Measurements from ENCODE around the gene PROX1. TPM values are rescaled to one million over a fixed set of nuclear protein-coding genes. Genes with fewer than 3 reads are reported as not detected.

PROX1 gene
- total and polyA plus RNA-seq, 2 donors from 2014 or later = 0.92 to 6.6 TPM

DNA sequence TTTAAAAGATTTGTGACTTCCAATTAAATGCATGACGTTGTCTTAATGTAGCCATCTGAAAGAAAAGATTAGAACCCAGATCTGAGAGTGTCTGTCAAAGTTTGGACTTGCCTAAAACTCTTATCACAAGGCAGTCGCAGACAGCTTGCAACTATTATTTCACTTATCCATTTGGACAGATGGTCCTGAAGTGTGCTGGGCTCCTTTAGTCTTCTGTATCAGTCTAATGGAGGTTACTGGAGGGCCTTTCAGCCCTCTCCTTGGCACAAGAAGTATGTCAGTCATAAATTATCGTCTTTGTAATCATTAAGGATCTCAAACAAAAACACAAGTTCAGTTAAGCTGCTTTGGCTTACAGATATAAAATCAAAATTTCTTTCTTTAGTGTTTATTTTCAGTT is 15.5 kb downstream of the PROX1 start:
- H3K4me1 ChIP-seq (ENCODE audit: control insufficient read depth in 2 of 3, insufficient read depth in 2 of 3, low read depth in 1 of 3, low read length in 3 of 3) = no peaks in the 10 kb centered on the region
- no peaks in the 10 kb centered on the region for H3K36me3 ChIP-seq (ENCODE audit: control insufficient read depth in 2 of 3, insufficient read depth in 3 of 3, low read length in 3 of 3)
- no peak for TF ChIP-seq CTCF (IDR thresholded peaks at IDR 0.05; ENCODE audit: borderline replicate concordance, extremely low read depth, insufficient read depth)
- no peak overlapping the region for H3K4me3 ChIP-seq (ENCODE audit: low read length in 3 of 3)
- DNase-seq (no peak), FAIRE-seq (no peak)
- H3K27me3 ChIP-seq (ENCODE audit: control insufficient read depth, insufficient read depth, low read length) = no peaks in the 10 kb centered on the region
- intact Hi-C loops (cut with DNase I) = no loop called here
- H3K27ac ChIP-seq (ENCODE audit: low read depth in 2 of 2, low read length in 2 of 2) = no peak overlapping the region
- no peaks in the 10 kb centered on the region for H3K9me3 ChIP-seq (ENCODE audit: control insufficient read depth in 2 of 3, insufficient read depth in 1 of 3, low read length in 3 of 3)
- H3K9ac ChIP-seq (ENCODE audit: low read length in 3 of 3) = no peak overlapping the region

DNA sequence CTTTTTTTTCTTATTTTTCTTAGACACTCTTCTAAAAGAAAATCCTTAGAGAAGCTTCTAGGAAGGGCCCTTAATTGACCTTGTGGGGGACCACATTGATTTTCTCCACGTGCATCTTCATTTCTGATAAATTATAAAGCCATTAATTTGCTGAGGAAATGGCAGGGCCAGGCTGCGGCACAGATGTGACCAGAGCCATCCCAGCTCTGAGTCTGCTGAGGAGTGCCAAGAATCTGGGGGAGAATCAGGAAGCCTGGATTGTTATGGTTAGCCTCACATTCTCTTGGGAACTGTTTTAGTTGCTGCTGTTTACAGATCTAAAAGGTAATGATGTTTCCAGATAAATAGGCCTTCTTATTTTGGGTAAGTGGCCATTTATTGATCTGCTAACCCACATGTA is 16.2 kb downstream of the PROX1 start:
- no peaks in the 10 kb centered on the region for H3K27me3 ChIP-seq (ENCODE audit: control insufficient read depth, insufficient read depth, low read length)
- no peak overlapping the region for H3K9ac ChIP-seq (ENCODE audit: low read length in 3 of 3)
- H3K9me3 ChIP-seq (ENCODE audit: control insufficient read depth in 2 of 3, insufficient read depth in 1 of 3, low read length in 3 of 3) = no peaks in the 10 kb centered on the region
- DNase-seq (peak in 2 of 5 donors; percentile 49 to 58), FAIRE-seq (no peak)
- H3K27ac ChIP-seq (ENCODE audit: low read depth in 2 of 2, low read length in 2 of 2) = no peak overlapping the region
- no peak overlapping the region for H3K4me3 ChIP-seq (ENCODE audit: low read length in 3 of 3)
- no peaks in the 10 kb centered on the region for H3K36me3 ChIP-seq (ENCODE audit: control insufficient read depth in 2 of 3, insufficient read depth in 3 of 3, low read length in 3 of 3)
- no peak for TF ChIP-seq CTCF (IDR thresholded peaks at IDR 0.05; ENCODE audit: borderline replicate concordance, extremely low read depth, insufficient read depth)
- no peaks in the 10 kb centered on the region for H3K4me1 ChIP-seq (ENCODE audit: control insufficient read depth in 2 of 3, insufficient read depth in 2 of 3, low read depth in 1 of 3, low read length in 3 of 3)
- intact Hi-C loops (cut with DNase I) = no loop called here

- no peak for FAIRE-seq
- intact Hi-C loops (cut with DNase I) = no loop called here
- Histone ChIP-seq H3K27me3 (ENCODE audit: control insufficient read depth, insufficient read depth, low read length) (no peaks in the 10 kb centered on the region), H3K27ac (ENCODE audit: low read depth in 2 of 2, low read length in 2 of 2) (no peak overlapping the region), H3K4me3 (ENCODE audit: low read length in 3 of 3) (no peak overlapping the region), H3K9me3 (ENCODE audit: control insufficient read depth in 2 of 3, insufficient read depth in 1 of 3, low read length in 3 of 3) (no peaks in the 10 kb centered on the region), H3K4me1 (ENCODE audit: control insufficient read depth in 2 of 3, insufficient read depth in 2 of 3, low read depth in 1 of 3, low read length in 3 of 3) (no peaks in the 10 kb centered on the region), H3K9ac (ENCODE audit: low read length in 3 of 3) (no peak overlapping the region), H3K36me3 (ENCODE audit: control insufficient read depth in 2 of 3, insufficient read depth in 3 of 3, low read length in 3 of 3) (no peaks in the 10 kb centered on the region)
- no peak for DNase-seq
- no peak for TF ChIP-seq CTCF (IDR thresholded peaks at IDR 0.05; ENCODE audit: borderline replicate concordance, extremely low read depth, insufficient read depth)
These were observed 17.0 kb downstream of the PROX1 start for GRCh38 chr1:214004795-214005194.

DNA sequence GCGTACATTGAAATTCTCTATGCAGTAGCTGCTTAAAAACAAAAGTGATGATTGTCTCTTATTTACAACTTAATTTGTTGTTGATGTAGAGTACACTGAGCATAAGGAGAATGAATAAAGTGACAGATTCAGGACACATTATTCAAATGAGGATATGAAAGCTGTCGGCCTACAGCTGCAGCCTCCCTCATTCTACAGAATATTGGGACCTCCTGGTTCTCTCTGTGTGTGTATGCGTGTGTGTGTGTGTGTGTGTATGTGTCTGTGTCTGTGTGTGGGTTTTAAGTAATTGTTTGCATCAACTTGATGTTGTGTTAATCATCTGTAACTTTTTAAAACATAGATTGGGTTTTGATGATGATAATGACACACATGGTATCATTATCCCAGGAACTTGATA is 17.9 kb downstream of the PROX1 start:
- H3K4me1 ChIP-seq (ENCODE audit: control insufficient read depth in 2 of 3, insufficient read depth in 2 of 3, low read depth in 1 of 3, low read length in 3 of 3) = no peaks in the 10 kb centered on the region
- DNase-seq (no peak), FAIRE-seq (no peak)
- intact Hi-C loops (cut with DNase I) = no loop called here
- no peaks in the 10 kb centered on the region for H3K27me3 ChIP-seq (ENCODE audit: control insufficient read depth, insufficient read depth, low read length)
- no peak overlapping the region for H3K4me3 ChIP-seq (ENCODE audit: low read length in 3 of 3)
- TF ChIP-seq CTCF (IDR thresholded peaks at IDR 0.05; ENCODE audit: borderline replicate concordance, extremely low read depth, insufficient read depth) = no peak
- no peak overlapping the region for H3K9ac ChIP-seq (ENCODE audit: low read length in 3 of 3)
- H3K27ac ChIP-seq (ENCODE audit: low read depth in 2 of 2, low read length in 2 of 2) = no peak overlapping the region
- no peaks in the 10 kb centered on the region for H3K36me3 ChIP-seq (ENCODE audit: control insufficient read depth in 2 of 3, insufficient read depth in 3 of 3, low read length in 3 of 3)
- no peaks in the 10 kb centered on the region for H3K9me3 ChIP-seq (ENCODE audit: control insufficient read depth in 2 of 3, insufficient read depth in 1 of 3, low read length in 3 of 3)
